ENCODE measurements around the gene ECE1. TPM values are rescaled to one million over a fixed set of nuclear protein-coding genes. Genes with fewer than 3 reads are reported as not detected.

Gene ECE1
- total RNA-seq, 1 donor from 2014 or later, result 90.9 TPM

DNA sequence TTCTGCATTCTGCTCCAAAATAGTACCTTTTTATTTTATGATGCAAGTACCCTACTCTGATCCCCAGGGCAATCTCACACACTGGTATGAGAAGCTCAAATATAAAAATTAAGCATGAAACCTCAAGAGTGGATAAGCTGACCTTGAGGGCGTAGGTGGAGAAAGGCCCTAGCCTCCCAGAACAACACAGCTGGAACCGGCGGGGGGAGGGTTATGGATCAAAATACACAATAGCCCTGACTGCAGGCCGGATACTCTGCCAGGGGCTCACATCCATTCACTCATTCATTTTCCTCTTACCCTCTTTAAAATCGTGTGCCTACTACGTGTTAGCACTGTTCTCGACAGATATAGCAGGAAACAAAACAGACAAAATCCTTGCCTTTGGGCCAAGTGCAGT, 32.8 kb upstream of the ECE1 start:
- H3K27me3 ChIP-seq (ENCODE audit: low read depth), result no peaks in the 10 kb centered on the region
- H3K27ac ChIP-seq, result peak overlapping the region; percentile 83
- no peak for ATAC-seq
- H3K4me3 ChIP-seq, result no peak overlapping the region
- DNase-seq, result no peak
- TF ChIP-seq, protein P1, sequence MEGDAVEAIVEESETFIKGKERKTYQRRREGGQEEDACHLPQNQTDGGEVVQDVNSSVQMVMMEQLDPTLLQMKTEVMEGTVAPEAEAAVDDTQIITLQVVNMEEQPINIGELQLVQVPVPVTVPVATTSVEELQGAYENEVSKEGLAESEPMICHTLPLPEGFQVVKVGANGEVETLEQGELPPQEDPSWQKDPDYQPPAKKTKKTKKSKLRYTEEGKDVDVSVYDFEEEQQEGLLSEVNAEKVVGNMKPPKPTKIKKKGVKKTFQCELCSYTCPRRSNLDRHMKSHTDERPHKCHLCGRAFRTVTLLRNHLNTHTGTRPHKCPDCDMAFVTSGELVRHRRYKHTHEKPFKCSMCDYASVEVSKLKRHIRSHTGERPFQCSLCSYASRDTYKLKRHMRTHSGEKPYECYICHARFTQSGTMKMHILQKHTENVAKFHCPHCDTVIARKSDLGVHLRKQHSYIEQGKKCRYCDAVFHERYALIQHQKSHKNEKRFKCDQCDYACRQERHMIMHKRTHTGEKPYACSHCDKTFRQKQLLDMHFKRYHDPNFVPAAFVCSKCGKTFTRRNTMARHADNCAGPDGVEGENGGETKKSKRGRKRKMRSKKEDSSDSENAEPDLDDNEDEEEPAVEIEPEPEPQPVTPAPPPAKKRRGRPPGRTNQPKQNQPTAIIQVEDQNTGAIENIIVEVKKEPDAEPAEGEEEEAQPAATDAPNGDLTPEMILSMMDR (IDR thresholded peaks at IDR 0.05), result no peak
- H3K9me3 ChIP-seq, result no peaks in the 10 kb centered on the region
- H3K36me3 ChIP-seq, result no peaks in the 10 kb centered on the region
- intact Hi-C loops (cut with DNase I), result no loop called here
- peaks cover 95% of the 10 kb centered on the region for H3K4me1 ChIP-seq

DNA sequence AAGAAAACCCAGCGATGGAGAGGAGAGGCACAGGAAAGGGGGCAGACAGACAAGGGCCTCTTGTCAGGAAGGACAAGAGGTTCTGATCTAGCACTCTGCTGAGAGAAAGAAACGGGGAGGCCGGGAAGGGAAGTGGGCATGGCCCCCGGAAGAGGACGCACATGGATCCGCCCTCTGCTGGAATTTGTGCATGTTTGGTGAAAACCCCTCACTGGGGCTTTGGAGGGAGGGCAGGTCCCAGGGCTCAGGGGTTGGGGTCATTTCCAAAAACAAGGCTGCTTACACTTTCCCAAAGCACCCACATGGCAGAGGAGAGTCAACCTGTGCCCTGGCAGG, 32.4 kb upstream of the ECE1 start:
- Histone ChIP-seq H3K4me3 (no peak overlapping the region), H3K9me3 (no peaks in the 10 kb centered on the region), H3K36me3 (no peaks in the 10 kb centered on the region), H3K27me3 (ENCODE audit: low read depth) (no peaks in the 10 kb centered on the region), H3K4me1 (peaks cover 99% of the 10 kb centered on the region), H3K27ac (peak overlapping the region; percentile 83)
- TF ChIP-seq, protein P1 (IDR thresholded peaks at IDR 0.05), result no peak
- DNase-seq (no peak), ATAC-seq (no peak)
- intact Hi-C loops (cut with DNase I), result no loop called here

DNA sequence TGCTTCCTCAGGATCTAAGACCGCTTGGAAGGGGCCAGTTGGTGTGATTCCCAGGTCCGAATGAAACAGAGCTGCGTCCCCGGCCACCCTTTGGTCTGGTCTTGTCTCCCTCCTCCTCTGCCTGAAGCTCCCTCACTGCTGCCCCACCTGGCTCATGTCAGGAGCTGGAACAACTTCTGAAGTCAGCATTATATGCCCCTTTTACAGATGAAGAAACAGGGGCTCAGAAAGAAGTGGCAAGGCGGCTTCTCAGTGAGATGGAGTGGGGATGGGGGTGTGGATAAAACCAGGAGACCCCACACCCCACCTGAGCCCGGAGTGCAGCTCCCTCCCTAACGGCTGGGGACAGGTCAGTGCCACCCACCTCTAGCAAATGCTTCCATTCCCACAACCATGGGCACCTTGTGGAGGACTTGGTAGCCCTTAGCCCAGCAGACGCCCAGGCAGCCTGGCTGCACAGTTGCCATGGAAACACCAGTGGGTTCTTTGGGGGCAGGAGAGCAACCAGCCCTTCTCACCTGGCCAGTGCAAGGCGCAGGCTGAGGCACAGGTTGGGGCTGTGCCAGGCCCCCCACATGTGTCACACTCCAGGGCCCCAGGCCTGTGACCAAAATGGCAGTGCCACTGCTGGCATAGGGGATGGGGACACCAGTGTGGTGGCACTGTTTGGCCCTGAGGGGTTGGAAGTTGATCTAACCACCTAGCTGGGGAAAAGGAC, 31.9 kb upstream of the ECE1 start:
- peak overlapping the region; percentile 83 for H3K27ac ChIP-seq
- H3K27me3 ChIP-seq (ENCODE audit: low read depth), result no peaks in the 10 kb centered on the region
- peaks cover 99% of the 10 kb centered on the region for H3K4me1 ChIP-seq
- no peak overlapping the region for H3K4me3 ChIP-seq
- no peaks in the 10 kb centered on the region for H3K36me3 ChIP-seq
- intact Hi-C loops (cut with DNase I), result no loop called here
- no peaks in the 10 kb centered on the region for H3K9me3 ChIP-seq
- DNase-seq (no peak), ATAC-seq (no peak)
- TF ChIP-seq, protein P1 (IDR thresholded peaks at IDR 0.05), result no peak

DNA sequence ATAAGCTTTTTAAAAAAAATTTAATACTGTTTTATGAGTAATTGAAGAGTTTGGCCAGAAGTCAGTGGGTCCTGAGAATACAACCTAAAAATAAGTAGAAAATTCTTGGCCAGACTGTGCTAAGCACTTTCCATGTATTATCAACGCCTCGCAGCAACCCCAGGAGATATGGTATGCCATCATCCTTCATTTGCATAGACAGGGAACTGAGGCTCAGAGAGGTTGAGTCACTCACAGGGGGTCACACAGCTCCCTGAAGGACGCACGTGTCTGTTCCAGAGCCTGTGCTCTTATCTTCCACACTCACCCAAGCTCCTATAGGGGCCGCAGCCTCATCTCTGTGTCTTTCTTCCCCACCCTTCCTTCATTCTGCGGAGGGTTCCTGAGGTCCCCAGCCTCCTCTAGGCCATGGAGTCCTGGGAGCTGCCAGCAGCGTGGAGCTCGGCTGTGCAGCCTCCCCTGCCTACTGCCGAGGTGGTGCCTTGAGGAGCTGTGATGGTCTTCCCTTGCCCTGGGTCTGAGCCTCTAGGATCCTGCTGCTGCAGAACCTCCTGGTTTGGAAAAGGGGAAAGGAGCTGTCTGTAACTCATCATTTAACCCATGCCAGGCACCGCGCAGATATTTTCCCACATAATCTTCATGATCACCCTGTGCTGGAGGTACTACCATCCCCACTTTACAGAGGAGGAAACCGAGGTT, 30.3 kb upstream of the ECE1 start:
- Histone ChIP-seq H3K36me3 (no peaks in the 10 kb centered on the region), H3K27ac (peak overlapping the region; percentile 36), H3K4me1 (peaks cover 86% of the 10 kb centered on the region), H3K4me3 (no peak overlapping the region), H3K27me3 (ENCODE audit: low read depth) (no peaks in the 10 kb centered on the region), H3K9me3 (no peaks in the 10 kb centered on the region)
- ATAC-seq (no peak), DNase-seq (no peak)
- intact Hi-C loops (cut with DNase I), result no loop called here
- TF ChIP-seq, protein P1 (IDR thresholded peaks at IDR 0.05), result no peak

DNA sequence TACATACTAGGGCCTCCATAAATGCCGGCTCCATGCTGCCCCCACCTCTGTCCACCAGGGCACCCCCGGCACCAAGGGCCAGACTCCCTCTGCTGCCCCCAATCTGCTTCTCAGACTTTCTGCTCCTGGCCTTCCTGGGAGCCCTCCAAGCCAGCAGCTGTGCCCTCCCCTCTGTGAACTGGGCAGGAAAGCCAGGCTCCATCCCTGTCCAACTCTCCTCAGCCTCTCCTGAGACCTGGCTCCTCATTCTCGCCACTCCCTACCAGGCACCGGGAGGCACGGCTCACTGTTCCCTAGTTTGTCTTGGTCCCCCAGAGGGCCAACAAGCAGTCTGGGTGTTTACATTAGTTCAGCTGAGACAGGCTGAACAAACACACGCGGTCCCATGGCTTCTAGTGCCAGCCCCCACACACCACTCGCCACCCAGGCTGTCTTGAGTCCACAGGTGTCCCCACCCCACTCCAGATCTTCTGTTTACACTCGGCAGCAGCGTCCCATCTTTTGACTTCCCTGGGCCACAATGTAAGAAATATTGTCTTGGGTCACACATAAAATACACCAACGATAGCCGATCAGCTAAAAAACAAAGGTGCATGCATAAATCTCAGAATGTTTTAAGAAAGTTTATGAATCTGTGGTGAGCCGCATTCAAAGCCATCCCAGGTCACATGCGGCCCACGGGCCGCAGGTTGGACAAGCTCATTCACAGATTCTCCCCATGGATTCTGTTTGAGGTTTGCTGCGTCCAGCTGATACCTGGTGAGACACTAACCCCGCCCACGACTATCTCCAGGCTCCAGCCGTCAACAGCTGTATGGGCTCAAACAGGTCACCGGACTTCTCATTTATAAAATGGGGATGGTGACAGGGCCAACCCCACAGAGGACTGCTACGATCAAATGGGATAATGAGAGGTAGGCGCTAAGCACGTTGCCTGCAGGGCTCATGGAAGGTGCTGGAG, 29.5 kb upstream of the ECE1 start:
- ATAC-seq (peak; percentile 20 to 59), DNase-seq (no peak)
- no peaks in the 10 kb centered on the region for H3K36me3 ChIP-seq
- TF ChIP-seq, protein P1 (IDR thresholded peaks at IDR 0.05), result no peak
- no peaks in the 10 kb centered on the region for H3K27me3 ChIP-seq (ENCODE audit: low read depth)
- H3K4me3 ChIP-seq, result no peak overlapping the region
- H3K9me3 ChIP-seq, result no peaks in the 10 kb centered on the region
- peak overlapping the region; percentile 73 for H3K27ac ChIP-seq
- peaks cover 78% of the 10 kb centered on the region for H3K4me1 ChIP-seq
- intact Hi-C loops (cut with DNase I), result no loop called here
